PFSK-1 (cell line): ENCODE measurements around the gene TRPM2.

Experiments
- FOXP2 ChIP-seq: optimal IDR thresholded peaks from 2 replicates; pipeline ENCODE3; 2011; ENCODE audit warnings: borderline replicate concordance, control low read depth, inconsistent platforms; ENCODE audit not compliant: insufficient read depth; ENCODE audit errors: extremely low read length, extremely low read depth
- POLR2AphosphoS5 ChIP-seq: IDR thresholded peaks from 2 replicates; pipeline ENCODE4 v1.6.1; 2012; ENCODE audit warnings: low read depth, mild to moderate bottlenecking, control low read depth, low read length, moderate library complexity
- SIN3A ChIP-seq: IDR thresholded peaks from 2 replicates; pipeline ENCODE4 v1.6.1; 2012; ENCODE audit warnings: mild to moderate bottlenecking, low read length, moderate library complexity, borderline replicate concordance; ENCODE audit not compliant: insufficient read depth

GRCh38 chr21:44381874-44382273 is 28.5 kb downstream of the TRPM2 start:
- TF ChIP-seq POLR2AphosphoS5 (no peak), FOXP2 (no peak), SIN3A (no peak)
